ENCODE measurements around the gene USP17L24. TPM values are rescaled to one million over a fixed set of nuclear protein-coding genes. Genes with fewer than 3 reads are reported as not detected.
"Not testable (repeated sequence)": the region's sequence is repeated elsewhere in the genome, so short reads cannot be mapped to it uniquely, and the experiment has no call there.

USP17L24 gene
- polyA plus RNA-seq, 1 of the 3 experiments (the other 2 are of a cell fraction), result not detected

- H2AFZ ChIP-seq (ENCODE audit: low read depth), result not testable (repeated sequence)
Observed at GRCh38 chr4:9348593-9348992, 23.6 kb downstream of the USP17L24 start, which contains the start of gene USP17L28. USP17L28 (plus strand) TSS chr4:9348893; CDS start chr4:9348893, 0 bp downstream.

GRCh38 chr4:9350866-9351265 lies 25.9 kb downstream of the USP17L24 start:
- POLR2A ChIA-PET, CTCF ChIA-PET: not testable (repeated sequence)

More at GRCh38 chr4:9348593-9348992, 23.6 kb downstream of the USP17L24 start, which contains the start of gene USP17L28:
- H3K27ac ChIP-seq (ENCODE audit: low read depth in 2 of 2, low read length in 1 of 2); H3K9me3 ChIP-seq; H3K4me1 ChIP-seq (ENCODE audit: control insufficient read depth in 1 of 2, insufficient read depth in 2 of 2, low read depth in 1 of 2, low read length in 1 of 2); H3K4me3 ChIP-seq (ENCODE audit: low read depth in 2 of 2, low read length in 1 of 2); CTCF ChIA-PET; POLR2A ChIA-PET; H4K20me1 ChIP-seq (ENCODE audit: insufficient read depth); H3K79me2 ChIP-seq (ENCODE audit: insufficient read depth); H3K4me2 ChIP-seq; H3F3A ChIP-seq (replicated peaks; ENCODE audit: insufficient read depth); H3K9ac ChIP-seq; H3K27me3 ChIP-seq (ENCODE audit: insufficient read depth); H3K9me2 ChIP-seq; DNase-seq; H3K36me3 ChIP-seq (replicated peaks in 1 of 2; ENCODE audit: control insufficient read depth in 1 of 2, insufficient read depth in 2 of 2, low read length in 1 of 2): not testable (repeated sequence)
- WGBS (ENCODE audit: low lambda C conversion rate), result no CpG with 5 or more reads among the region's 15 CpGs

GRCh38 chr4:9353338-9353737 lies 28.4 kb downstream of the USP17L24 start, which contains the start of gene USP17L29:
USP17L29 (plus strand) TSS chr4:9353638; CDS start chr4:9353638, 0 bp downstream.
- DNase-seq; H3K4me3 ChIP-seq (ENCODE audit: low read depth in 2 of 2, low read length in 1 of 2); H3K9ac ChIP-seq; CTCF ChIA-PET; POLR2A ChIA-PET; H2AFZ ChIP-seq (ENCODE audit: low read depth); H4K20me1 ChIP-seq (ENCODE audit: insufficient read depth); H3K4me1 ChIP-seq (ENCODE audit: control insufficient read depth in 1 of 2, insufficient read depth in 2 of 2, low read depth in 1 of 2, low read length in 1 of 2); H3F3A ChIP-seq (replicated peaks; ENCODE audit: insufficient read depth); H3K9me3 ChIP-seq; H3K9me2 ChIP-seq; H3K27ac ChIP-seq (ENCODE audit: low read depth in 2 of 2, low read length in 1 of 2); H3K36me3 ChIP-seq (replicated peaks in 1 of 2; ENCODE audit: control insufficient read depth in 1 of 2, insufficient read depth in 2 of 2, low read length in 1 of 2); H3K4me2 ChIP-seq; H3K27me3 ChIP-seq (ENCODE audit: insufficient read depth); H3K79me2 ChIP-seq (ENCODE audit: insufficient read depth): not testable (repeated sequence)
- WGBS (ENCODE audit: low lambda C conversion rate), result no CpG with 5 or more reads among the region's 15 CpGs

More at GRCh38 chr4:9350866-9351265, 25.9 kb downstream of the USP17L24 start:
- H2AFZ ChIP-seq (ENCODE audit: low read depth); H4K20me1 ChIP-seq (ENCODE audit: insufficient read depth); H3K4me2 ChIP-seq; H3K4me3 ChIP-seq (ENCODE audit: low read depth in 2 of 2, low read length in 1 of 2); H3K9me3 ChIP-seq; H3K27me3 ChIP-seq (ENCODE audit: insufficient read depth); H3K27ac ChIP-seq (ENCODE audit: low read depth in 2 of 2, low read length in 1 of 2); H3K4me1 ChIP-seq (ENCODE audit: control insufficient read depth in 1 of 2, insufficient read depth in 2 of 2, low read depth in 1 of 2, low read length in 1 of 2); H3K9me2 ChIP-seq; DNase-seq; H3F3A ChIP-seq (replicated peaks; ENCODE audit: insufficient read depth); H3K36me3 ChIP-seq (replicated peaks in 1 of 2; ENCODE audit: control insufficient read depth in 1 of 2, insufficient read depth in 2 of 2, low read length in 1 of 2); H3K79me2 ChIP-seq (ENCODE audit: insufficient read depth); H3K9ac ChIP-seq: not testable (repeated sequence)
- WGBS (ENCODE audit: low lambda C conversion rate), result no CpG with 5 or more reads among the region's 18 CpGs

- POLR2A ChIA-PET; H3F3A ChIP-seq (replicated peaks; ENCODE audit: insufficient read depth); H3K36me3 ChIP-seq (replicated peaks in 1 of 2; ENCODE audit: control insufficient read depth in 1 of 2, insufficient read depth in 2 of 2, low read length in 1 of 2); H3K27ac ChIP-seq (ENCODE audit: low read depth in 2 of 2, low read length in 1 of 2); H2AFZ ChIP-seq (ENCODE audit: low read depth); H3K4me3 ChIP-seq (ENCODE audit: low read depth in 2 of 2, low read length in 1 of 2); H3K79me2 ChIP-seq (ENCODE audit: insufficient read depth); H3K4me1 ChIP-seq (ENCODE audit: control insufficient read depth in 1 of 2, insufficient read depth in 2 of 2, low read depth in 1 of 2, low read length in 1 of 2); DNase-seq; H3K9me3 ChIP-seq; H3K9me2 ChIP-seq; H4K20me1 ChIP-seq (ENCODE audit: insufficient read depth); CTCF ChIA-PET; H3K27me3 ChIP-seq (ENCODE audit: insufficient read depth); H3K9ac ChIP-seq; H3K4me2 ChIP-seq: not testable (repeated sequence)
- WGBS (ENCODE audit: low lambda C conversion rate), result no CpG with 5 or more reads among the region's 15 CpGs
Observed at GRCh38 chr4:9362829-9363228, 37.9 kb downstream of the USP17L24 start, which contains the start of gene USP17L30. USP17L30 (plus strand) TSS chr4:9363129; CDS start chr4:9363129, 0 bp downstream.

Other genes starting within 250 kb of the USP17L24 start
- gene FAM90A26, start 154.8 kb upstream of the USP17L24 start, polyA plus RNA-seq (2012; rRNA removed), result not detected in 2 replicates
- gene USP17L10, start 114.5 kb upstream of the USP17L24 start, polyA plus RNA-seq (2012; rRNA removed), result not detected in 2 replicates
- gene USP17L11, start 109.8 kb upstream of the USP17L24 start, polyA plus RNA-seq (2012; rRNA removed), result not detected in 2 replicates
- not detected in 2 replicates for gene USP17L12, start 105.0 kb upstream of the USP17L24 start, polyA plus RNA-seq (2012; rRNA removed)
- not detected in 2 replicates for gene USP17L13, start 100.3 kb upstream of the USP17L24 start, polyA plus RNA-seq (2012; rRNA removed)
- gene USP17L15, start 90.8 kb upstream of the USP17L24 start, polyA plus RNA-seq (2012; rRNA removed), result not detected in 2 replicates
- not detected in 2 replicates for gene USP17L17, start 81.3 kb upstream of the USP17L24 start, polyA plus RNA-seq (2012; rRNA removed)
- gene USP17L18, start 76.5 kb upstream of the USP17L24 start, polyA plus RNA-seq (2012; rRNA removed), result not detected in 2 replicates
- gene USP17L19, start 71.8 kb upstream of the USP17L24 start, polyA plus RNA-seq (2012; rRNA removed), result not detected in 2 replicates
- not detected in 2 replicates for gene USP17L20, start 67.0 kb upstream of the USP17L24 start, polyA plus RNA-seq (2012; rRNA removed)
- gene USP17L21, start 62.3 kb upstream of the USP17L24 start, polyA plus RNA-seq (2012; rRNA removed), result not detected in 2 replicates
- gene USP17L22, start 57.5 kb upstream of the USP17L24 start, polyA plus RNA-seq (2012; rRNA removed), result not detected in 2 replicates
- gene USP17L25, start 4.7 kb downstream of the USP17L24 start, polyA plus RNA-seq (2012; rRNA removed), result not detected in 2 replicates
- not detected in 2 replicates for gene USP17L26, start 9.5 kb downstream of the USP17L24 start, polyA plus RNA-seq (2012; rRNA removed)
- gene USP17L5, start 14.2 kb downstream of the USP17L24 start, polyA plus RNA-seq (2012; rRNA removed), result not detected in 2 replicates
- gene USP17L27, start 19.0 kb downstream of the USP17L24 start, polyA plus RNA-seq (2012; rRNA removed), result not detected in 2 replicates
- not detected in 2 replicates for gene USP17L28, start 23.7 kb downstream of the USP17L24 start, polyA plus RNA-seq (2012; rRNA removed)
- not detected in 2 replicates for gene USP17L29, start 28.5 kb downstream of the USP17L24 start, polyA plus RNA-seq (2012; rRNA removed)
- gene USP17L30, start 38.0 kb downstream of the USP17L24 start, polyA plus RNA-seq (2012; rRNA removed), result not detected in 2 replicates
- gene DEFB131A, start 119.2 kb downstream of the USP17L24 start, polyA plus RNA-seq (2012; rRNA removed), result not detected in 2 replicates